Spleen (tissue), 7 donors: ENCODE results near the gene TIE1.

Source experiments
- POLR2A ChIP-seq, 3 donors: fragments of 450-650 bp; IDR thresholded peaks; one replicate each; pipeline ENCODE4 v1.5.1; 2017; ENCODE audit warnings: antibody characterized with exemption in 3 of 3, mild to moderate bottlenecking in 1 of 3
- POLR2AphosphoS5 ChIP-seq, 3 donors: sonication (generic); formaldehyde crosslinking; IDR thresholded peaks; one replicate each; pipeline ENCODE4 v1.5.1; 2017; ENCODE audit warnings: antibody characterized with exemption in 3 of 3
- TF ChIP-seq, protein P1 (sequence below), 11 experiments: fragments of 200-600 bp in 7 of 11; fragments of 450-650 bp in 4 of 11; sonication (generic) in 4 of 11; IDR thresholded peaks in 8 of 11; conservative IDR thresholded peaks in 3 of 11; 1 replicate in 7 of 11; 2 replicates in 4 of 11; pipeline versions ENCODE4 v1.4.0 to v1.8.0; 2016 to 2021; ENCODE audit warnings: antibody characterized with exemption in 11 of 11, inconsistent platforms in 4 of 11, mild to moderate bottlenecking in 1 of 11
- donor health status: DM: no; HTN: no; CAD: no; lungs with moderate emphysema.
- donor health status: DM: no; HTN: no; CAD: no.
- donor health status: DM: no; HTN: no; CAD: no.

DNA sequence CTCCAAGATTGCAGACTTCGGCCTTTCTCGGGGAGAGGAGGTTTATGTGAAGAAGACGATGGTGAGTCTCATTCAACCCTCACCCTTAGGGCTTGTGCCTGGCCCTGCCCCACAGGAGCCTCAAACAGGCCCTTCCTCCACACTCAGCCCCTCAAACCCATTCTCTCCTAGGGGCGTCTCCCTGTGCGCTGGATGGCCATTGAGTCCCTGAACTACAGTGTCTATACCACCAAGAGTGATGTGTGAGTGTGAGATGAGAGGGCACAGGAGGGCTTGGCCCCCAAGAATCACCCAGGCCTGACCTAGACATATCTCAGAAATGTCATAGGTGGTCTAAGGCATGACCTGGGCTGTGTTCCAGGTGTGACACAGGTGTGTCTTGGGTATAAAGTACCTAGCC, 18.5 kb downstream of the TIE1 start:
- TF ChIP-seq POLR2A (IDR thresholded peaks at IDR 0.05), result no peak
- TF ChIP-seq, protein P1, sequence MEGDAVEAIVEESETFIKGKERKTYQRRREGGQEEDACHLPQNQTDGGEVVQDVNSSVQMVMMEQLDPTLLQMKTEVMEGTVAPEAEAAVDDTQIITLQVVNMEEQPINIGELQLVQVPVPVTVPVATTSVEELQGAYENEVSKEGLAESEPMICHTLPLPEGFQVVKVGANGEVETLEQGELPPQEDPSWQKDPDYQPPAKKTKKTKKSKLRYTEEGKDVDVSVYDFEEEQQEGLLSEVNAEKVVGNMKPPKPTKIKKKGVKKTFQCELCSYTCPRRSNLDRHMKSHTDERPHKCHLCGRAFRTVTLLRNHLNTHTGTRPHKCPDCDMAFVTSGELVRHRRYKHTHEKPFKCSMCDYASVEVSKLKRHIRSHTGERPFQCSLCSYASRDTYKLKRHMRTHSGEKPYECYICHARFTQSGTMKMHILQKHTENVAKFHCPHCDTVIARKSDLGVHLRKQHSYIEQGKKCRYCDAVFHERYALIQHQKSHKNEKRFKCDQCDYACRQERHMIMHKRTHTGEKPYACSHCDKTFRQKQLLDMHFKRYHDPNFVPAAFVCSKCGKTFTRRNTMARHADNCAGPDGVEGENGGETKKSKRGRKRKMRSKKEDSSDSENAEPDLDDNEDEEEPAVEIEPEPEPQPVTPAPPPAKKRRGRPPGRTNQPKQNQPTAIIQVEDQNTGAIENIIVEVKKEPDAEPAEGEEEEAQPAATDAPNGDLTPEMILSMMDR (IDR thresholded peaks at IDR 0.05 in 8 of 11, conservative IDR thresholded peaks at IDR 0.05 in 3 of 11), result no peak
- TF ChIP-seq POLR2AphosphoS5 (IDR thresholded peaks at IDR 0.05), result no peak
